H1 (cell line): Measurements from ENCODE around the gene ZAP70.

ENCODE experiments used
- EZH2 ChIP-seq: fragments of 200-600 bp; sonication (generic); IDR thresholded peaks from 2 replicates; pipeline ENCODE4 v1.7.1; 2012; ENCODE audit warnings: low read depth, mild to moderate bottlenecking, moderate library complexity, low read length, inconsistent platforms; ENCODE audit not compliant: severe bottlenecking
- HDAC2 ChIP-seq, 2 experiments: fragments of 300-600 bp in 1 of 2; sonication (generic) in 1 of 2; IDR thresholded peaks; 2 replicates each; pipeline ENCODE4 v1.6.1; 2011 to 2012; ENCODE audit warnings: low read depth in 2 of 2, low read length in 2 of 2, mild to moderate bottlenecking in 2 of 2, moderate library complexity in 2 of 2, borderline replicate concordance in 1 of 2, inconsistent platforms in 1 of 2
- POLR2A ChIP-seq, 2 experiments: IDR thresholded peaks; 1 replicate in 1 of 2; 2 replicates in 1 of 2; pipeline ENCODE4 v1.6.1; 2011; ENCODE audit warnings: low read depth in 2 of 2, low read length in 2 of 2, mild to moderate bottlenecking in 2 of 2; ENCODE audit errors: control extremely low read depth in 1 of 2
- POLR2AphosphoS5 ChIP-seq: IDR thresholded peaks from 2 replicates; pipeline ENCODE4 v1.6.1; 2011; ENCODE audit warnings: low read depth, low read length
- SIX5 ChIP-seq: IDR thresholded peaks from 2 replicates; pipeline ENCODE4 v1.6.1; 2011; ENCODE audit warnings: mild to moderate bottlenecking, low read depth, low read length
- SP1 ChIP-seq: IDR thresholded peaks from 2 replicates; pipeline ENCODE4 v1.6.1; 2011; ENCODE audit warnings: low read depth, low read length
- TAF1 ChIP-seq: IDR thresholded peaks from 2 replicates; pipeline ENCODE4 v1.6.1; 2011; ENCODE audit warnings: mild to moderate bottlenecking, low read depth, low read length
- TF ChIP-seq, protein P1 (sequence below), 3 experiments: IDR thresholded peaks; 1 replicate in 2 of 3; 2 replicates in 1 of 3; pipeline versions ENCODE4 v1.5.1 to v1.6.1; 2011; ENCODE audit warnings: low read length in 3 of 3, mild to moderate bottlenecking in 3 of 3, inconsistent platforms in 2 of 3, low read depth in 1 of 3, moderate library complexity in 1 of 3; ENCODE audit not compliant: insufficient read depth in 1 of 3; ENCODE audit errors: control extremely low read depth in 1 of 3
- TF ChIP-seq, protein P2 (sequence below): IDR thresholded peaks from 2 replicates; pipeline ENCODE4 v1.6.1; 2012; ENCODE audit warnings: inconsistent platforms

DNA sequence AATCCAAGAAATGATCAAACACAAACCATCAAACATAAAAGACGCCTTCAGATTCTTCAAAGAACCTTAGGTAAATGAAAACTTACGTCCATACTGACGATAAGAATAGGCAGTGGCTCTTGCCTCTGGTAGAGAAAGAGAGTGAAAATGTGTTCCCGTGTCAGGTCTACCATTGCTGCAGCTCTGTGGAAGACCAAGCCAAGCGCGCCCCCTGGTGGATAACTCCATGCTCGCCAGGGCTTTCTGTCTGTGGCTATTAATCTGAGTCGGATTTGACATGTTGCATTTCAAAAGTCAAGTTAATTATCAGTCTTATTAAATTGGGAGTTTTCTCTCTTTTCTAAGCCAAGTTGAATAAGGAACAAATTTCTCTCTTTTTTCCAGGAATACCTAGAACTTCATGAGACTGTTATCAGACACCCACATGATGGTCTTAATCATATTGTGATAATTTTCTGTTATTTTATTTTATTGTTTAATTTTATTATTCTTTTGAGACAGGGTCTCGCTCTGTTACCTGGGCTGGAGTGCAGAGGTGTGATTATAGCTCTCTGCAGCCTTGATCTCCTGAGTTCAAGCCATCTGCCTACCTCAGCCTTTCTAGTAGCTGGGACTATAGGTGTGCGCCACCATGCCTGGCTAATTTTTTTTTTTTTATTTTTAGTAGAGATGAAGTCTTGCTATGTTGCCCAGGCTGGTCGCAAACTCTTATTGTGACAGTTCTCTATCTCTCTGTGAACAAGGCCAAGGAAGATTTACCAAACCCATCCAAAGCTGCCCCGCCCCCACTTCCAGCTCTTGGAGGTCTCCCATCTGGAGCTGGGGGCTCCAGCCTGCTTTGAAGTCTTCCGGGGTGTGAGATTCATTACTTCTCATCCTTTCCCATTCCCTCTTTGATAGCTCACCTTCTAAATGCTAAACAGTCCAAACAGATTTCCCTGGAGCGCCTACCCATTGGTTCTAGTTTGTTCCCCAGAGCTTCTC, 15.8 kb upstream of the ZAP70 start:
- TF ChIP-seq POLR2A (IDR thresholded peaks at IDR 0.05; ENCODE audit: control extremely low read depth in 1 of 2, low read depth in 2 of 2, low read length in 2 of 2) = no peak
- TF ChIP-seq, protein P1, sequence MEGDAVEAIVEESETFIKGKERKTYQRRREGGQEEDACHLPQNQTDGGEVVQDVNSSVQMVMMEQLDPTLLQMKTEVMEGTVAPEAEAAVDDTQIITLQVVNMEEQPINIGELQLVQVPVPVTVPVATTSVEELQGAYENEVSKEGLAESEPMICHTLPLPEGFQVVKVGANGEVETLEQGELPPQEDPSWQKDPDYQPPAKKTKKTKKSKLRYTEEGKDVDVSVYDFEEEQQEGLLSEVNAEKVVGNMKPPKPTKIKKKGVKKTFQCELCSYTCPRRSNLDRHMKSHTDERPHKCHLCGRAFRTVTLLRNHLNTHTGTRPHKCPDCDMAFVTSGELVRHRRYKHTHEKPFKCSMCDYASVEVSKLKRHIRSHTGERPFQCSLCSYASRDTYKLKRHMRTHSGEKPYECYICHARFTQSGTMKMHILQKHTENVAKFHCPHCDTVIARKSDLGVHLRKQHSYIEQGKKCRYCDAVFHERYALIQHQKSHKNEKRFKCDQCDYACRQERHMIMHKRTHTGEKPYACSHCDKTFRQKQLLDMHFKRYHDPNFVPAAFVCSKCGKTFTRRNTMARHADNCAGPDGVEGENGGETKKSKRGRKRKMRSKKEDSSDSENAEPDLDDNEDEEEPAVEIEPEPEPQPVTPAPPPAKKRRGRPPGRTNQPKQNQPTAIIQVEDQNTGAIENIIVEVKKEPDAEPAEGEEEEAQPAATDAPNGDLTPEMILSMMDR (IDR thresholded peaks at IDR 0.05; ENCODE audit: control extremely low read depth in 1 of 3, insufficient read depth in 1 of 3, low read depth in 1 of 3, low read length in 3 of 3) = peak; percentile 80 to 98 (median 88)
- TF ChIP-seq TAF1 = no peak
- TF ChIP-seq POLR2AphosphoS5 = no peak
- TF ChIP-seq, protein P2, sequence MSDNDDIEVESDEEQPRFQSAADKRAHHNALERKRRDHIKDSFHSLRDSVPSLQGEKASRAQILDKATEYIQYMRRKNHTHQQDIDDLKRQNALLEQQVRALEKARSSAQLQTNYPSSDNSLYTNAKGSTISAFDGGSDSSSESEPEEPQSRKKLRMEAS = no peak
- TF ChIP-seq SIX5 = no peak
- no peak for TF ChIP-seq HDAC2 (IDR thresholded peaks at IDR 0.05; ENCODE audit: borderline replicate concordance in 1 of 2, low read depth in 2 of 2, low read length in 2 of 2)
- TF ChIP-seq SP1 = no peak
- no peak for TF ChIP-seq EZH2
